ENCODE measurements around the gene ADCK2.

The ADCK2 gene

GRCh38 chr7:140714331-140715040, 41.7 kb downstream of the ADCK2 start:
- H3K9me3 ChIP-seq (ENCODE audit: control insufficient read depth, insufficient read depth, low read length), result no peaks in the 10 kb centered on the region
- H3K4me1 ChIP-seq (ENCODE audit: control insufficient read depth, insufficient read depth, low read length), result no peaks in the 10 kb centered on the region
- no peak for DNase-seq (ENCODE audit: low read depth, low spot score)
- H3K4me3 ChIP-seq (ENCODE audit: low read length), result no peak overlapping the region
- no peaks in the 10 kb centered on the region for H3K27me3 ChIP-seq (ENCODE audit: control insufficient read depth, insufficient read depth, low read length)
- no peaks in the 10 kb centered on the region for H3K36me3 ChIP-seq (ENCODE audit: control insufficient read depth, insufficient read depth, low read length)
- WGBS (ENCODE audit: insufficient coverage, insufficient read length), result no CpG with 5 or more reads among the region's 10 CpGs
- H3K27ac ChIP-seq (ENCODE audit: low read length), result no peak overlapping the region

- H3K4me1 ChIP-seq (ENCODE audit: control insufficient read depth, insufficient read depth, low read length), result no peaks in the 10 kb centered on the region
- no peaks in the 10 kb centered on the region for H3K27me3 ChIP-seq (ENCODE audit: control insufficient read depth, insufficient read depth, low read length)
- no peak for DNase-seq (ENCODE audit: low read depth, low spot score)
- H3K36me3 ChIP-seq (ENCODE audit: control insufficient read depth, insufficient read depth, low read length), result no peaks in the 10 kb centered on the region
- WGBS (ENCODE audit: insufficient coverage, insufficient read length), result no CpG with 5 or more reads among the region's 5 CpGs
- no peaks in the 10 kb centered on the region for H3K9me3 ChIP-seq (ENCODE audit: control insufficient read depth, insufficient read depth, low read length)
- no peak overlapping the region for H3K27ac ChIP-seq (ENCODE audit: low read length)
- no peak overlapping the region for H3K4me3 ChIP-seq (ENCODE audit: low read length)
Observed at GRCh38 chr7:140719721-140720120, 47.0 kb downstream of the ADCK2 start.

- Histone ChIP-seq H3K27me3 (ENCODE audit: control insufficient read depth, insufficient read depth, low read length) (no peaks in the 10 kb centered on the region), H3K27ac (ENCODE audit: low read length) (no peak overlapping the region), H3K4me1 (ENCODE audit: control insufficient read depth, insufficient read depth, low read length) (no peaks in the 10 kb centered on the region), H3K4me3 (ENCODE audit: low read length) (no peak overlapping the region), H3K36me3 (ENCODE audit: control insufficient read depth, insufficient read depth, low read length) (no peaks in the 10 kb centered on the region), H3K9me3 (ENCODE audit: control insufficient read depth, insufficient read depth, low read length) (no peaks in the 10 kb centered on the region)
- no peak for DNase-seq (ENCODE audit: low read depth, low spot score)
- WGBS (ENCODE audit: insufficient coverage, insufficient read length), result no CpG with 5 or more reads among the region's 1 CpG
Observed at GRCh38 chr7:140722254-140722653, 49.5 kb downstream of the ADCK2 start.

GRCh38 chr7:140723006-140723405, 50.3 kb downstream of the ADCK2 start:
- no peaks in the 10 kb centered on the region for H3K36me3 ChIP-seq (ENCODE audit: control insufficient read depth, insufficient read depth, low read length)
- H3K9me3 ChIP-seq (ENCODE audit: control insufficient read depth, insufficient read depth, low read length), result no peaks in the 10 kb centered on the region
- H3K27ac ChIP-seq (ENCODE audit: low read length), result no peak overlapping the region
- 100% methylated on average over 1 of the region's 6 CpGs for WGBS (ENCODE audit: insufficient coverage, insufficient read length)
- no peak for DNase-seq (ENCODE audit: low read depth, low spot score)
- no peaks in the 10 kb centered on the region for H3K4me1 ChIP-seq (ENCODE audit: control insufficient read depth, insufficient read depth, low read length)
- no peak overlapping the region for H3K4me3 ChIP-seq (ENCODE audit: low read length)
- H3K27me3 ChIP-seq (ENCODE audit: control insufficient read depth, insufficient read depth, low read length), result no peaks in the 10 kb centered on the region

GRCh38 chr7:140723574-140723973, 50.8 kb downstream of the ADCK2 start:
- no peak for DNase-seq (ENCODE audit: low read depth, low spot score)
- WGBS (ENCODE audit: insufficient coverage, insufficient read length), result no CpG with 5 or more reads among the region's 3 CpGs

GRCh38 chr7:140724706-140725105, 52.0 kb downstream of the ADCK2 start:
- H3K4me1 ChIP-seq (ENCODE audit: control insufficient read depth, insufficient read depth, low read length), result no peaks in the 10 kb centered on the region
- H3K4me3 ChIP-seq (ENCODE audit: low read length), result no peak overlapping the region
- H3K36me3 ChIP-seq (ENCODE audit: control insufficient read depth, insufficient read depth, low read length), result no peaks in the 10 kb centered on the region
- no peak for DNase-seq (ENCODE audit: low read depth, low spot score)
- H3K27ac ChIP-seq (ENCODE audit: low read length), result no peak overlapping the region
- no CpG with 5 or more reads among the region's 1 CpG for WGBS (ENCODE audit: insufficient coverage, insufficient read length)
- H3K9me3 ChIP-seq (ENCODE audit: control insufficient read depth, insufficient read depth, low read length), result no peaks in the 10 kb centered on the region
- H3K27me3 ChIP-seq (ENCODE audit: control insufficient read depth, insufficient read depth, low read length), result no peaks in the 10 kb centered on the region

More at GRCh38 chr7:140723574-140723973, 50.8 kb downstream of the ADCK2 start:
- H3K36me3 ChIP-seq (ENCODE audit: control insufficient read depth, insufficient read depth, low read length), result no peaks in the 10 kb centered on the region
- H3K27me3 ChIP-seq (ENCODE audit: control insufficient read depth, insufficient read depth, low read length), result no peaks in the 10 kb centered on the region
- no peaks in the 10 kb centered on the region for H3K4me1 ChIP-seq (ENCODE audit: control insufficient read depth, insufficient read depth, low read length)
- H3K9me3 ChIP-seq (ENCODE audit: control insufficient read depth, insufficient read depth, low read length), result no peaks in the 10 kb centered on the region
- no peak overlapping the region for H3K27ac ChIP-seq (ENCODE audit: low read length)
- no peak overlapping the region for H3K4me3 ChIP-seq (ENCODE audit: low read length)

- H3K27ac ChIP-seq (ENCODE audit: low read length), result no peak overlapping the region
- no peak overlapping the region for H3K4me3 ChIP-seq (ENCODE audit: low read length)
- H3K9me3 ChIP-seq (ENCODE audit: control insufficient read depth, insufficient read depth, low read length), result no peaks in the 10 kb centered on the region
- WGBS (ENCODE audit: insufficient coverage, insufficient read length), result no CpG with 5 or more reads among the region's 2 CpGs
- no peaks in the 10 kb centered on the region for H3K4me1 ChIP-seq (ENCODE audit: control insufficient read depth, insufficient read depth, low read length)
- H3K27me3 ChIP-seq (ENCODE audit: control insufficient read depth, insufficient read depth, low read length), result no peaks in the 10 kb centered on the region
- no peaks in the 10 kb centered on the region for H3K36me3 ChIP-seq (ENCODE audit: control insufficient read depth, insufficient read depth, low read length)
- no peak for DNase-seq (ENCODE audit: low read depth, low spot score)
Observed at GRCh38 chr7:140726281-140726680, 53.5 kb downstream of the ADCK2 start.

GRCh38 chr7:140732416-140732815, 59.7 kb downstream of the ADCK2 start:
- no peaks in the 10 kb centered on the region for H3K4me1 ChIP-seq (ENCODE audit: control insufficient read depth, insufficient read depth, low read length)
- H3K4me3 ChIP-seq (ENCODE audit: low read length), result no peak overlapping the region
- no peak overlapping the region for H3K27ac ChIP-seq (ENCODE audit: low read length)
- WGBS (ENCODE audit: insufficient coverage, insufficient read length), result no CpG with 5 or more reads among the region's 2 CpGs
- H3K27me3 ChIP-seq (ENCODE audit: control insufficient read depth, insufficient read depth, low read length), result no peaks in the 10 kb centered on the region
- H3K9me3 ChIP-seq (ENCODE audit: control insufficient read depth, insufficient read depth, low read length), result no peaks in the 10 kb centered on the region
- H3K36me3 ChIP-seq (ENCODE audit: control insufficient read depth, insufficient read depth, low read length), result no peaks in the 10 kb centered on the region
- no peak for DNase-seq (ENCODE audit: low read depth, low spot score)

GRCh38 chr7:140734096-140734495, 61.4 kb downstream of the ADCK2 start:
- no peaks in the 10 kb centered on the region for H3K27me3 ChIP-seq (ENCODE audit: control insufficient read depth, insufficient read depth, low read length)
- DNase-seq (ENCODE audit: low read depth, low spot score), result no peak
- no peak overlapping the region for H3K4me3 ChIP-seq (ENCODE audit: low read length)
- WGBS (ENCODE audit: insufficient coverage, insufficient read length), result no CpG with 5 or more reads among the region's 2 CpGs
- H3K4me1 ChIP-seq (ENCODE audit: control insufficient read depth, insufficient read depth, low read length), result no peaks in the 10 kb centered on the region
- H3K36me3 ChIP-seq (ENCODE audit: control insufficient read depth, insufficient read depth, low read length), result no peaks in the 10 kb centered on the region
- no peak overlapping the region for H3K27ac ChIP-seq (ENCODE audit: low read length)
- H3K9me3 ChIP-seq (ENCODE audit: control insufficient read depth, insufficient read depth, low read length), result no peaks in the 10 kb centered on the region

GRCh38 chr7:140734729-140735128, 62.0 kb downstream of the ADCK2 start:
- H3K4me1 ChIP-seq (ENCODE audit: control insufficient read depth, insufficient read depth, low read length), result no peaks in the 10 kb centered on the region
- H3K36me3 ChIP-seq (ENCODE audit: control insufficient read depth, insufficient read depth, low read length), result no peaks in the 10 kb centered on the region
- no peaks in the 10 kb centered on the region for H3K9me3 ChIP-seq (ENCODE audit: control insufficient read depth, insufficient read depth, low read length)
- no peak for DNase-seq (ENCODE audit: low read depth, low spot score)
- no peak overlapping the region for H3K27ac ChIP-seq (ENCODE audit: low read length)
- no CpG with 5 or more reads among the region's 2 CpGs for WGBS (ENCODE audit: insufficient coverage, insufficient read length)
- H3K4me3 ChIP-seq (ENCODE audit: low read length), result no peak overlapping the region
- H3K27me3 ChIP-seq (ENCODE audit: control insufficient read depth, insufficient read depth, low read length), result no peaks in the 10 kb centered on the region

- no peak for DNase-seq (ENCODE audit: low read depth, low spot score)
- no peaks in the 10 kb centered on the region for H3K4me1 ChIP-seq (ENCODE audit: control insufficient read depth, insufficient read depth, low read length)
- no peak overlapping the region for H3K27ac ChIP-seq (ENCODE audit: low read length)
- H3K27me3 ChIP-seq (ENCODE audit: control insufficient read depth, insufficient read depth, low read length), result no peaks in the 10 kb centered on the region
- H3K9me3 ChIP-seq (ENCODE audit: control insufficient read depth, insufficient read depth, low read length), result no peaks in the 10 kb centered on the region
- no peak overlapping the region for H3K4me3 ChIP-seq (ENCODE audit: low read length)
- no peaks in the 10 kb centered on the region for H3K36me3 ChIP-seq (ENCODE audit: control insufficient read depth, insufficient read depth, low read length)
Observed at GRCh38 chr7:140738280-140738679, 65.5 kb downstream of the ADCK2 start.
